Measurements from ENCODE around the gene PCDH9. TPM values are rescaled to one million over a fixed set of nuclear protein-coding genes. Genes with fewer than 3 reads are reported as not detected.

Gene PCDH9
- total and polyA plus RNA-seq, 10 of the 15 experiments (the other 5 are each of a cell fraction or from before 2014, with no cell fraction given), result 0.02 to 2.3 (median 0.05) TPM; not detected in 1

- Histone ChIP-seq H2AFZ (ENCODE audit: control insufficient read depth, low read depth, low read length) (no peak overlapping the region), H3K4me3 (no peak overlapping the region), H3K27ac (ENCODE audit: control insufficient read depth, insufficient read depth) (no peak overlapping the region), H3K4me1 (ENCODE audit: control insufficient read depth, insufficient read depth, low read length) (no peaks in the 10 kb centered on the region), H3K36me3 (ENCODE audit: control insufficient read depth in 2 of 2, insufficient read depth in 2 of 2, low read length in 1 of 2) (no peaks in the 10 kb centered on the region), H3K79me2 (ENCODE audit: control insufficient read depth, insufficient read depth, low read length) (no peaks in the 10 kb centered on the region), H3K9me3 (replicated peaks; ENCODE audit: control insufficient read depth, insufficient read depth, low read length) (no peaks in the 10 kb centered on the region), H3K27me3 (replicated peaks in 1 of 2; ENCODE audit: control insufficient read depth in 2 of 2, insufficient read depth in 2 of 2, low read length in 1 of 2) (no peaks in the 10 kb centered on the region), H3K4me2 (ENCODE audit: control insufficient read depth, insufficient read depth) (no peak overlapping the region), H3K9ac (ENCODE audit: control insufficient read depth, insufficient read depth, low read length) (no peak overlapping the region), H4K20me1 (ENCODE audit: control insufficient read depth, insufficient read depth) (no peaks in the 10 kb centered on the region)
- ChIA-PET RAD21 (ENCODE audit: unreplicated experiment) (interaction anchor here (1.2 kb wide), 1 partner anchor 17 kb away, joined by 3 read pairs; no protein-coding TSS in a partner anchor), SMC1A (ENCODE audit: uncharacterized antibody, unreplicated experiment) (no interaction called here), CTCF (no interaction called here), POLR2A (no interaction called here)
- in situ Hi-C loops (cut with MboI), result no loop called here
- intact Hi-C loops (cut with micrococcal nuclease; ENCODE audit: unreplicated experiment), result no loop called here
- ATAC-seq (no peak), DNase-seq (ENCODE audit: low read depth, low spot score) (no peak), FAIRE-seq (no peak)
- WGBS (ENCODE audit: insufficient coverage, insufficient replicate concordance, low lambda C conversion rate, missing lambda C conversion rate), result 1% methylated on average over 4 of the region's 4 CpGs
- no TSS peak for BruUV-seq (replicated peaks)
- no peak for TF ChIP-seq ZBTB33 (IDR thresholded peaks at IDR 0.05)
- no peak for TF ChIP-seq JUND (IDR thresholded peaks at IDR 0.05; ENCODE audit: low read depth, low read length)
- TF ChIP-seq MEF2B (IDR thresholded peaks at IDR 0.05; ENCODE audit: partially characterized antibody, poor library complexity, severe bottlenecking), result no peak
- no peak for TF ChIP-seq TCF7 (IDR thresholded peaks at IDR 0.05; ENCODE audit: borderline replicate concordance)
- no peak for TF ChIP-seq PAX5 (IDR thresholded peaks at IDR 0.05; ENCODE audit: borderline replicate concordance, low read depth, low read length)
- no peak for TF ChIP-seq POLR2AphosphoS2 (IDR thresholded peaks at IDR 0.05; ENCODE audit: low read depth, low read length)
- no peak for TF ChIP-seq CEBPZ (IDR thresholded peaks at IDR 0.05; ENCODE audit: low read depth, low read length)
- no peak for TF ChIP-seq TCF12 (IDR thresholded peaks at IDR 0.05; ENCODE audit: low read depth, low read length)
- TF ChIP-seq SPI1 (IDR thresholded peaks at IDR 0.05; ENCODE audit: borderline replicate concordance, insufficient read depth, low read depth, low read length), result no peak
- TF ChIP-seq CBX3 (IDR thresholded peaks at IDR 0.05; ENCODE audit: borderline replicate concordance, low read depth), result no peak
- no peak for TF ChIP-seq POLR2AphosphoS5 (IDR thresholded peaks at IDR 0.05; ENCODE audit: low read length)
- TF ChIP-seq MTA2 (IDR thresholded peaks at IDR 0.05; ENCODE audit: low read depth), result no peak
- no peak for TF ChIP-seq BCL3 (IDR thresholded peaks at IDR 0.05; ENCODE audit: borderline replicate concordance, insufficient read depth, low read depth, low read length, poor library complexity, severe bottlenecking)
- TF ChIP-seq CBX5 (IDR thresholded peaks at IDR 0.05; ENCODE audit: low read depth), result no peak
Measured at GRCh38 chr13:67101730-67102467, 128.2 kb downstream of the PCDH9 start.
